Suprapubic skin (tissue), 4 donors: ENCODE data around the gene IL17C.

Experiments used
- CTCF ChIP-seq, 2 donors: fragments of 200-600 bp in 1 of 2; fragments of 450-650 bp in 1 of 2; sonication (generic) in 1 of 2; IDR thresholded peaks; one replicate each; pipeline ENCODE4 v1.5.1; 2016 to 2019; ENCODE audit warnings: antibody characterized with exemption in 2 of 2, mild to moderate bottlenecking in 1 of 2, moderate library complexity in 1 of 2
- POLR2A ChIP-seq, 2 donors: fragments of 450-650 bp; IDR thresholded peaks; one replicate each; pipeline ENCODE4 v1.6.1; 2017; ENCODE audit warnings: antibody characterized with exemption in 2 of 2, mild to moderate bottlenecking in 2 of 2, moderate library complexity in 2 of 2
- POLR2AphosphoS5 ChIP-seq, 3 donors: sonication (generic); formaldehyde crosslinking; IDR thresholded peaks; one replicate each; pipeline ENCODE4 v1.6.1; 2017; ENCODE audit warnings: antibody characterized with exemption in 3 of 3

GRCh38 chr16:88681709-88682451 is 43.5 kb downstream of the IL17C start:
- TF ChIP-seq CTCF (IDR thresholded peaks at IDR 0.05) (no peak), POLR2AphosphoS5 (IDR thresholded peaks at IDR 0.05) (no peak), POLR2A (IDR thresholded peaks at IDR 0.05) (no peak)
